ENCODE data around the gene ZNF71. TPM values are rescaled to one million over a fixed set of nuclear protein-coding genes. Genes with fewer than 3 reads are reported as not detected.

The ZNF71 gene
- polyA plus RNA-seq, 1 donor (not counting 4 experiments of a cell fraction or from before 2014, with no cell fraction given), result 4.8 TPM

DNA sequence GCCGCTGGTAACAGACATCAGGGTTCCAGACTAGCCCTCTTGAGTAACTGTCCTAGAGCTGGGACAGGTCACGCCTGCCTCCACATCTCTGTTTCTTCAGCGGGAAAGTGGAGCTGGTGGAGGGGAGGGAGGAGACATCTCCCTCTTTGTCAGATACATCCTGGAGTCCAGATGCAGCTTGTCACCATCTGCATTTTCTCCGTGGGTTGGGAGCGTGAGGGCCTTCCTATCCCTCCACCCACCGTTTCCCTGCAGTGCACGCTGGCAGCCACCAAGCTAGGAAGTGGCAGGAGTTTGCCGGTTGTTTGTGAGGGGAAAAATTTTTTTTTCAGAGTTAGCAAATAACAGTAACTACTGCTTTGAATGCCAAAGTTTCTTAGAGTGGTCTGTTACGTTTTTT, 27.9 kb downstream of the ZNF71 start:
- Histone ChIP-seq H2AFZ (ENCODE audit: control insufficient read depth, low read length) (no peak overlapping the region), H3K9ac (ENCODE audit: control insufficient read depth, extremely low read depth, insufficient read depth, low read length) (no peak overlapping the region), H3K27me3 (ENCODE audit: control insufficient read depth, extremely low read depth, insufficient read depth, low read length) (no peaks in the 10 kb centered on the region), H3K9me1 (ENCODE audit: control insufficient read depth, extremely low read depth, insufficient read depth, low read length) (no peaks in the 10 kb centered on the region), H3K4me3 (ENCODE audit: control insufficient read depth in 2 of 3, extremely low read depth in 1 of 3, insufficient read depth in 2 of 3, low read depth in 1 of 3, low read length in 3 of 3) (no peak overlapping the region), H3K27ac (ENCODE audit: control insufficient read depth, insufficient read depth, low read length) (no peak overlapping the region), H4K20me1 (ENCODE audit: control insufficient read depth, extremely low read depth, insufficient read depth, low read length) (no peaks in the 10 kb centered on the region), H3K4me2 (ENCODE audit: control insufficient read depth, extremely low read depth, insufficient read depth, low read depth, low read length) (no peak overlapping the region), H3K9me3 (ENCODE audit: control insufficient read depth, low read depth, low read length) (peaks cover 18% of the 10 kb centered on the region), H3K36me3 (ENCODE audit: control insufficient read depth in 2 of 2, extremely low read depth in 1 of 2, insufficient read depth in 2 of 2, low read length in 2 of 2) (peaks cover 0 to 19% of the 10 kb centered on the region in 2 experiments), H3K79me2 (ENCODE audit: control insufficient read depth, insufficient read depth, low read length) (peaks cover 6% of the 10 kb centered on the region), H3K4me1 (ENCODE audit: control insufficient read depth, extremely low read depth, insufficient read depth, low read length) (no peaks in the 10 kb centered on the region)
- TF ChIP-seq, protein P1, sequence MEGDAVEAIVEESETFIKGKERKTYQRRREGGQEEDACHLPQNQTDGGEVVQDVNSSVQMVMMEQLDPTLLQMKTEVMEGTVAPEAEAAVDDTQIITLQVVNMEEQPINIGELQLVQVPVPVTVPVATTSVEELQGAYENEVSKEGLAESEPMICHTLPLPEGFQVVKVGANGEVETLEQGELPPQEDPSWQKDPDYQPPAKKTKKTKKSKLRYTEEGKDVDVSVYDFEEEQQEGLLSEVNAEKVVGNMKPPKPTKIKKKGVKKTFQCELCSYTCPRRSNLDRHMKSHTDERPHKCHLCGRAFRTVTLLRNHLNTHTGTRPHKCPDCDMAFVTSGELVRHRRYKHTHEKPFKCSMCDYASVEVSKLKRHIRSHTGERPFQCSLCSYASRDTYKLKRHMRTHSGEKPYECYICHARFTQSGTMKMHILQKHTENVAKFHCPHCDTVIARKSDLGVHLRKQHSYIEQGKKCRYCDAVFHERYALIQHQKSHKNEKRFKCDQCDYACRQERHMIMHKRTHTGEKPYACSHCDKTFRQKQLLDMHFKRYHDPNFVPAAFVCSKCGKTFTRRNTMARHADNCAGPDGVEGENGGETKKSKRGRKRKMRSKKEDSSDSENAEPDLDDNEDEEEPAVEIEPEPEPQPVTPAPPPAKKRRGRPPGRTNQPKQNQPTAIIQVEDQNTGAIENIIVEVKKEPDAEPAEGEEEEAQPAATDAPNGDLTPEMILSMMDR (optimal IDR thresholded peaks at IDR 0.05 in 1 of 3, IDR thresholded peaks at IDR 0.05 in 1 of 3, conservative IDR thresholded peaks at IDR 0.05 in 1 of 3; ENCODE audit: extremely low read depth in 1 of 3, insufficient read depth in 2 of 3, low read length in 3 of 3), result no peak
- no peak for TF ChIP-seq EZH2 (IDR thresholded peaks at IDR 0.05; ENCODE audit: low read length)
- dilution Hi-C loops (cut with MboI; ENCODE audit: extremely low pct_ligation_motif_present, low sequenced_read_pairs), result no loop called here
- FAIRE-seq (no peak), DNase-seq (ENCODE audit: low read depth, low spot score) (no peak)

DNA sequence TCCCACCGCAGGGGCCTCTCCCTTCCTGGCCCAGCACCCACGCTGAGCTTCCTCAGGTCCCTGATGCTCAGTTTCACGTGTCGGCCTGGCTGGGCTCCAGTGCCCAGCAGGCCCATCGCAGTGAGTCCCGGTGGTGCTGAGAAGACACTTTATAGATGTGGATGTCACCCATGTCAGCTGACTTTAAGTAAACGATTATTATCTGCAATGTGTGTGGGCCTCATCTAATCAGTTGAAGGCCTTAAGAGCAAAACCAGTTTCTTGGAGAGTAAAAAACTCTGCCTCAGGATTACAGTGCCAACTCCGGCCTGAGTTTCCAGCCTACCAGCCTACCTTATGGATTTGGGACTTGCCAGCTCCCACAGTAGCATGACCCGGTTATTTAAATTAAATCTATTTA, 30.6 kb downstream of the ZNF71 start:
- no peak overlapping the region for H2AFZ ChIP-seq (ENCODE audit: control insufficient read depth, low read length)
- H3K27ac ChIP-seq (ENCODE audit: control insufficient read depth, insufficient read depth, low read length), result no peak overlapping the region
- peaks cover 18% of the 10 kb centered on the region for H3K9me3 ChIP-seq (ENCODE audit: control insufficient read depth, low read depth, low read length)
- no peaks in the 10 kb centered on the region for H3K4me1 ChIP-seq (ENCODE audit: control insufficient read depth, extremely low read depth, insufficient read depth, low read length)
- no peak overlapping the region for H3K4me3 ChIP-seq (ENCODE audit: control insufficient read depth in 2 of 3, extremely low read depth in 1 of 3, insufficient read depth in 2 of 3, low read depth in 1 of 3, low read length in 3 of 3)
- FAIRE-seq, result no peak
- no peaks in the 10 kb centered on the region for H3K27me3 ChIP-seq (ENCODE audit: control insufficient read depth, extremely low read depth, insufficient read depth, low read length)
- H4K20me1 ChIP-seq (ENCODE audit: control insufficient read depth, extremely low read depth, insufficient read depth, low read length), result no peaks in the 10 kb centered on the region
- H3K9me1 ChIP-seq (ENCODE audit: control insufficient read depth, extremely low read depth, insufficient read depth, low read length), result no peaks in the 10 kb centered on the region
- peaks cover 0 to 19% of the 10 kb centered on the region in 2 experiments for H3K36me3 ChIP-seq (ENCODE audit: control insufficient read depth in 2 of 2, extremely low read depth in 1 of 2, insufficient read depth in 2 of 2, low read length in 2 of 2)
- TF ChIP-seq EZH2 (IDR thresholded peaks at IDR 0.05; ENCODE audit: low read length), result no peak
- TF ChIP-seq, protein P1 (optimal IDR thresholded peaks at IDR 0.05 in 1 of 3, IDR thresholded peaks at IDR 0.05 in 1 of 3, conservative IDR thresholded peaks at IDR 0.05 in 1 of 3; ENCODE audit: extremely low read depth in 1 of 3, insufficient read depth in 2 of 3, low read length in 3 of 3), result no peak
- H3K9ac ChIP-seq (ENCODE audit: control insufficient read depth, extremely low read depth, insufficient read depth, low read length), result no peak overlapping the region
- no peak for DNase-seq (ENCODE audit: low read depth, low spot score)
- no peaks in the 10 kb centered on the region for H3K79me2 ChIP-seq (ENCODE audit: control insufficient read depth, insufficient read depth, low read length)
- H3K4me2 ChIP-seq (ENCODE audit: control insufficient read depth, extremely low read depth, insufficient read depth, low read depth, low read length), result no peak overlapping the region
- dilution Hi-C loops (cut with MboI; ENCODE audit: extremely low pct_ligation_motif_present, low sequenced_read_pairs), result no loop called here

Data from keratinocyte (primary cell).